Neuronal stem cell (in vitro differentiated cells): Measurements from ENCODE around the gene MCF2L2.

Experiments used
- DNase-seq: peaks from one replicate; pipeline ENCODE4 v3.0.0-alpha.2; 2013; ENCODE audit warnings: low spot score
- H2AFZ ChIP-seq: one replicate; pipeline ENCODE4 v1.6.1; 2013; ENCODE audit warnings: mild to moderate bottlenecking, low read length, inconsistent platforms
- H2AK5ac ChIP-seq: 2 replicates; pipeline ENCODE4 v1.6.1; 2013; ENCODE audit warnings: low read depth, mild to moderate bottlenecking, inconsistent platforms, low read length, moderate library complexity, mixed read lengths
- H2BK120ac ChIP-seq: 2 replicates; pipeline ENCODE4 v1.6.1; 2013; ENCODE audit warnings: low read depth, mild to moderate bottlenecking, inconsistent platforms, low read length, moderate library complexity, mixed read lengths
- H2BK12ac ChIP-seq: one replicate; pipeline ENCODE4 v1.6.1; 2013; ENCODE audit warnings: low read length, inconsistent platforms
- H2BK15ac ChIP-seq: 2 replicates; pipeline ENCODE4 v1.6.1; 2013; ENCODE audit warnings: mild to moderate bottlenecking, low read length, inconsistent platforms, mixed read lengths
- H2BK5ac ChIP-seq: one replicate; pipeline ENCODE4 v1.6.1; 2013; ENCODE audit warnings: inconsistent platforms, mild to moderate bottlenecking, low read length, moderate library complexity
- H3K14ac ChIP-seq: one replicate; pipeline ENCODE4 v1.6.1; 2013; ENCODE audit warnings: low read length, inconsistent platforms
- H3K18ac ChIP-seq: 2 replicates; pipeline ENCODE4 v1.6.1; 2013; ENCODE audit warnings: low read length, inconsistent platforms
- H3K23ac ChIP-seq: 2 replicates; pipeline ENCODE4 v1.6.1; 2013; ENCODE audit warnings: low read depth, mild to moderate bottlenecking, mixed read lengths, low read length, inconsistent platforms; ENCODE audit not compliant: poor library complexity
- H3K27ac ChIP-seq: replicated peaks from 3 replicates; pipeline ENCODE4 v1.5.1; 2013; ENCODE audit warnings: low read length, inconsistent platforms
- H3K27me3 ChIP-seq, 3 experiments: 2 replicates each; pipeline ENCODE4 v1.6.1; 2013; ENCODE audit warnings: low read length in 3 of 3, mild to moderate bottlenecking in 2 of 3, inconsistent platforms in 1 of 3, low read depth in 1 of 3, mixed read lengths in 1 of 3, moderate library complexity in 1 of 3; ENCODE audit not compliant: control insufficient read depth in 3 of 3, insufficient read depth in 3 of 3
- H3K36me3 ChIP-seq, 2 donors: replicated peaks in 1 of 2; 2 replicates each; pipeline ENCODE4 v1.6.1; 2013; ENCODE audit warnings: low read length in 2 of 2; ENCODE audit not compliant: control insufficient read depth in 2 of 2, insufficient read depth in 2 of 2
- H3K4ac ChIP-seq: 2 replicates; pipeline ENCODE4 v1.6.1; 2013; ENCODE audit warnings: inconsistent platforms, mild to moderate bottlenecking, low read length, moderate library complexity
- H3K4me1 ChIP-seq, 2 donors: 1 replicate in 1 of 2; 2 replicates in 1 of 2; pipeline ENCODE4 v1.6.1; 2013; ENCODE audit warnings: low read length in 2 of 2, low read depth in 1 of 2; ENCODE audit not compliant: control insufficient read depth in 2 of 2, insufficient read depth in 1 of 2
- H3K4me2 ChIP-seq: one replicate; pipeline ENCODE4 v1.6.1; 2013; ENCODE audit warnings: mild to moderate bottlenecking, low read length, inconsistent platforms; ENCODE audit not compliant: insufficient read depth, poor library complexity, severe bottlenecking
- H3K4me3 ChIP-seq, 2 donors: 2 replicates each; pipeline ENCODE4 v1.5.1; 2013; ENCODE audit warnings: low read length in 2 of 2, mild to moderate bottlenecking in 2 of 2, inconsistent platforms in 1 of 2, moderate library complexity in 1 of 2
- H3K79me1 ChIP-seq: one replicate; pipeline ENCODE4 v1.6.1; 2013; ENCODE audit warnings: low read depth, mild to moderate bottlenecking, inconsistent platforms, low read length, moderate library complexity
- H3K9ac ChIP-seq: one replicate; pipeline ENCODE4 v1.6.1; 2013; ENCODE audit warnings: mild to moderate bottlenecking, low read depth, low read length, inconsistent platforms; ENCODE audit not compliant: poor library complexity
- H3K9me3 ChIP-seq, 2 donors: replicated peaks in 1 of 2; 2 replicates each; pipeline versions ENCODE3 to v1.6.1; 2013; ENCODE audit warnings: low read length in 2 of 2, mild to moderate bottlenecking in 2 of 2, inconsistent platforms in 1 of 2, low read depth in 1 of 2, mixed read lengths in 1 of 2, moderate library complexity in 1 of 2; ENCODE audit not compliant: control insufficient read depth in 2 of 2, insufficient read depth in 1 of 2
- H4K8ac ChIP-seq: one replicate; pipeline ENCODE4 v1.6.1; 2013; ENCODE audit warnings: low read depth, mild to moderate bottlenecking, inconsistent platforms, low read length, moderate library complexity
- H4K91ac ChIP-seq: one replicate; pipeline ENCODE4 v1.6.1; 2013; ENCODE audit warnings: low read length, low read depth, mild to moderate bottlenecking, inconsistent platforms; ENCODE audit not compliant: poor library complexity
- WGBS, 2 donors: extraction: QIAGEN DNeasy Blood & Tissue Kit; methylation state at CpG; one replicate each; pipeline ENCODE4 v1.1.7; 2013; ENCODE audit warnings: missing lambda C conversion rate in 2 of 2, mixed read lengths in 1 of 2; ENCODE audit not compliant: insufficient read length in 2 of 2, insufficient replicate concordance in 1 of 2; ENCODE audit errors: extremely low coverage in 2 of 2; 5-methylcytosine and 5-hydroxymethylcytosine counted together

MCF2L2 gene

DNA sequence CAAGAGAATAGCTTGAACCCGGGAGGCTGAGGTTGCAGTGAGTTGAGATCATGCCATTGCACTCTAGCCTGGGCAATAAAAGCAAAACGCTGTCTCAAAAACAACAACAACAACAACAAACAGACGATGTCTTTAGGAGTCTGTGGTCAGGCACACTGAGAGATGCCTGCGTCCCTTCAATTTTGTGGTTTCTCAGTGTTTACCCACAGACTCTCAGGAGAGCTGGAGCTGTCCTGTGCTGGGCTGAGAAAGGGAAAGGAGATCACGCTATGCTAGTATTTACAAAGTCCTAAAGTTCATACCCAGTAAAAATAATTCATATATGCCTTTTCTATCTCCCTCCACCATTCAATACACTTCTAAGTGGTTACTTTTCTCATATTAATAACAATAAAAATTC, 272.2 kb downstream of the MCF2L2 start:
- H3K18ac ChIP-seq: no peak overlapping the region
- H3K4ac ChIP-seq: no peak overlapping the region
- H4K8ac ChIP-seq: no peak overlapping the region
- H2AFZ ChIP-seq: no peak overlapping the region
- no peak overlapping the region for H4K91ac ChIP-seq
- H3K23ac ChIP-seq: no peak overlapping the region
- H3K4me3 ChIP-seq: no peak overlapping the region
- H3K4me1 ChIP-seq: peaks cover 0 to 8% of the 10 kb centered on the region in 2 donors
- no peak overlapping the region for H3K27ac ChIP-seq
- H3K79me1 ChIP-seq: no peaks in the 10 kb centered on the region
- H3K9ac ChIP-seq: no peak overlapping the region
- no peak overlapping the region for H2BK15ac ChIP-seq
- DNase-seq: no peak
- no peaks in the 10 kb centered on the region for H3K9me3 ChIP-seq
- H2BK12ac ChIP-seq: no peak overlapping the region
- H2BK5ac ChIP-seq: no peak overlapping the region
- H3K14ac ChIP-seq: no peak overlapping the region
- no CpG with 5 or more reads among the region's 5 CpGs for WGBS, 2 donors
- no peak overlapping the region for H3K4me2 ChIP-seq
- no peak overlapping the region for H2BK120ac ChIP-seq
- H2AK5ac ChIP-seq: no peak overlapping the region
- peaks cover 0 to 44% (median 4%) of the 10 kb centered on the region in 3 experiments for H3K27me3 ChIP-seq
- H3K36me3 ChIP-seq: no peaks in the 10 kb centered on the region

DNA sequence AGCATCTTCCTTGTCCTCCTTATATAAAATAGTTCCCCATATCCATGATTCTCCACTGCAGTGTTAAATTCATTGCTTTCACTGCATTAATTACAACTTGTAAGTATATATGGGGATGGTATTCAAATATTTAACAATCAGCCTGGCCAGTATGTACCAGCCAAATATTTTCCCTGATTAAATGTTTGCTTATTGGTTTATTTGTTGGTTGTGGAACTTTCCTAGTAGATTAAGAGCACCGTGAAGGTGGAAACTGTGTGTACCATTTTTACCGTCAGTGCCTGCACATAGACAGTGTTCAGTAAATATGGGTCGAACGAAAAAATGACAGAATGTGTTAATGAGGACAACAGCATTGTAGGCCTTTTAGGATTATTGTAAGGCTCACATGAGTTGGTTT, 272.9 kb downstream of the MCF2L2 start:
- Histone ChIP-seq H4K8ac (no peak overlapping the region), H3K14ac (no peak overlapping the region), H2AFZ (no peak overlapping the region), H3K4me3 (no peak overlapping the region), H2BK5ac (no peak overlapping the region), H3K4ac (no peak overlapping the region), H2BK120ac (no peak overlapping the region), H2BK15ac (no peak overlapping the region), H2AK5ac (no peak overlapping the region), H3K27me3 (peaks cover 0 to 37% (median 0%) of the 10 kb centered on the region in 3 experiments), H3K9me3 (no peaks in the 10 kb centered on the region), H3K9ac (no peak overlapping the region), H3K23ac (no peak overlapping the region), H3K4me1 (peaks cover 0 to 3% of the 10 kb centered on the region in 2 donors), H3K36me3 (no peaks in the 10 kb centered on the region), H4K91ac (no peak overlapping the region), H3K27ac (no peak overlapping the region), H3K4me2 (no peak overlapping the region), H2BK12ac (no peak overlapping the region), H3K18ac (no peak overlapping the region), H3K79me1 (no peaks in the 10 kb centered on the region)
- no CpG with 5 or more reads among the region's 4 CpGs for WGBS, 2 donors
- no peak for DNase-seq

DNA sequence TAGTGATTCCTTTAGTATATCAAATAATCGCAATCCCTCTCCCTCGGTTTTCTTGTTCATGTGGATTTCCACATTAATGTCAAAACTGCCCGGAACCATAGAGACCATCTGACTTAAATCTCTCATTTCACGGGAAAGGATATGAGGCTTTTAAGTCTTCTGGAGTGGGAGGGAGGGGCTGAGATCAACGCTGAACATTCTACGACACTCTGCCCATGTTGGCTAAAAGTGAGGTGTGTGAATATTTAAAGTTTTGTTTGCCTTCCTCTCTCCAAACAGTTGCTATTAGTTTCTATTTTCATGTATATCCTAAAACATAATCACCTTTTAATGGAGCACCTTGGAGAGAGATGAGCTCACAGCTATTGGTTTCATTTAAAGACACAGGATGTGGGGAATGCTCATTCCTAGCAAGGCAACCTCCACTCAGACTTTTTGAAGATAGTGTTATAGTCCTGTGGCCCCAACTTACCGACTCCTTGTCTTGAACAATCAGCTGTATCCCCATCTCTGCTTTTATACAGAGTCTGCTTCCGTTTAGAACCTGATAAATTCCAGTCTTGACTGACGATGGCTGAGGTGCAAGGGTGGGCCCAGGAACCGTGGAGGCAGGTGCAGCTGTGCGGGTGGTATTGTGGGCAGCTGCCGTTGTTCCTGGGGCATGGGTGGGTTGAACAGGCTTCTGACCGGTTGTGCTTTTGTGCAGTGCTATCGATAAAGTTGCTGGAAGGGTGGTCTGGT, 275.0 kb downstream of the MCF2L2 start:
- no peak overlapping the region for H3K4me3 ChIP-seq
- no peak overlapping the region for H2BK120ac ChIP-seq
- no peak overlapping the region for H3K23ac ChIP-seq
- no peak overlapping the region for H3K27ac ChIP-seq
- no peak overlapping the region for H3K4me2 ChIP-seq
- no peak overlapping the region for H3K18ac ChIP-seq
- no peaks in the 10 kb centered on the region for H3K4me1 ChIP-seq
- no peak for DNase-seq
- no peak overlapping the region for H3K14ac ChIP-seq
- H3K9me3 ChIP-seq: no peaks in the 10 kb centered on the region
- no peak overlapping the region for H2BK12ac ChIP-seq
- no peaks in the 10 kb centered on the region for H3K79me1 ChIP-seq
- H3K36me3 ChIP-seq: no peaks in the 10 kb centered on the region
- no peak overlapping the region for H2BK15ac ChIP-seq
- no peak overlapping the region for H3K9ac ChIP-seq
- H4K91ac ChIP-seq: no peak overlapping the region
- no peak overlapping the region for H4K8ac ChIP-seq
- H3K27me3 ChIP-seq: peaks cover 0 to 21% (median 0%) of the 10 kb centered on the region in 3 experiments
- H2AK5ac ChIP-seq: no peak overlapping the region
- no peak overlapping the region for H3K4ac ChIP-seq
- no CpG with 5 or more reads among the region's 14 CpGs for WGBS, 2 donors
- no peak overlapping the region for H2AFZ ChIP-seq
- H2BK5ac ChIP-seq: no peak overlapping the region

DNA sequence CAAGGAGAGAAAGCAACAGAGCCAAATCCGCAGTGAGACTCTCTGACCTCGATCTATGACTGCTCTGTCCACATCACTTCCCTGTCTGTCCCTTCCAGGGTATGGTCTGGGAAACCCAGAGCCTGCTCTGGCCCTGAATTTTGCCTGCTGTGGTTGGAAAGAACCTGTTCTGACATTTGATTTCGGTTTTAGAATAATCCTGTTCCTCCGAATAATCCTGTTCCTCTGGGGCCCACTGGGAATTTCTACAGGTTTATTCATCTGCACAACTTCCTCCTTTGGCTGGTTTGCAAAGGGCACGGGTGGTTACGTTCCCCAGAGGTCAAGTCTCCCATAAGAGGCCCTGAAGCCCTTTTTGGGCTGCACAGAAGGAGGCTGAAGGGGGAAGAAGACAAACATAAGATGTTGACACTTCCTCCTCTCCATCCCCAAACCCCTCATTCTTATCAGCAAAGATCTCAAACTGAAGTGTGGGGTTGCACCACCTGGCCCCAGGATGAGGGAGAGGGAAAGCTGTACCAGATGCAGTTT, 276.5 kb downstream of the MCF2L2 start:
- Histone ChIP-seq H3K23ac (no peak overlapping the region), H4K8ac (no peak overlapping the region), H2AFZ (no peak overlapping the region), H2AK5ac (no peak overlapping the region), H3K4ac (no peak overlapping the region), H3K4me2 (no peak overlapping the region), H3K27me3 (peaks cover 0 to 21% (median 0%) of the 10 kb centered on the region in 3 experiments), H2BK120ac (no peak overlapping the region), H3K27ac (no peak overlapping the region), H4K91ac (no peak overlapping the region), H3K9me3 (no peaks in the 10 kb centered on the region), H3K18ac (no peak overlapping the region), H2BK15ac (no peak overlapping the region), H3K79me1 (no peaks in the 10 kb centered on the region), H2BK12ac (no peak overlapping the region), H3K36me3 (no peaks in the 10 kb centered on the region), H3K4me1 (no peaks in the 10 kb centered on the region), H3K4me3 (no peak overlapping the region), H3K14ac (no peak overlapping the region), H2BK5ac (no peak overlapping the region), H3K9ac (no peak overlapping the region)
- no CpG with 5 or more reads among the region's 6 CpGs for WGBS, 2 donors
- DNase-seq: no peak
